Upper lobe of right lung (tissue), 1 donor: ENCODE results near the gene HOXB13. TPM values are rescaled to one million over a fixed set of nuclear protein-coding genes. Genes with fewer than 3 reads are reported as not detected.

Source experiments
- ATAC-seq: fragments of 200-7000 bp; cut with Tn5 transposase; one replicate; pipeline ENCODE4 v1.9.1; 2020; ENCODE audit warnings: mild to moderate bottlenecking, moderate library complexity
- DNase-seq: peaks from one replicate; pipeline ENCODE4 v3.0.0-alpha.2; 2020
- H3K27ac ChIP-seq: fragments of 200-600 bp; one replicate; pipeline ENCODE4 v1.8.0; 2022
- H3K27me3 ChIP-seq: fragments of 200-600 bp; one replicate; pipeline ENCODE4 v1.8.0; 2022; ENCODE audit warnings: mild to moderate bottlenecking
- H3K36me3 ChIP-seq: fragments of 200-600 bp; one replicate; pipeline ENCODE4 v1.8.0; 2022
- H3K4me1 ChIP-seq: fragments of 200-600 bp; one replicate; pipeline ENCODE4 v1.8.0; 2022
- H3K4me3 ChIP-seq: fragments of 200-600 bp; one replicate; pipeline ENCODE4 v1.8.0; 2022; ENCODE audit warnings: mild to moderate bottlenecking
- H3K9me3 ChIP-seq: fragments of 200-600 bp; one replicate; pipeline ENCODE4 v1.8.0; 2022
- CTCF ChIP-seq: fragments of 200-600 bp; IDR thresholded peaks from one replicate; pipeline ENCODE4 v1.8.0; 2022; ENCODE audit warnings: antibody characterized with exemption
- intact Hi-C: fragments of 100-400 bp; cut with DNase I; formaldehyde crosslinking; loops from one replicate; pipeline ENCODE4 v1.11.0; 2022
- total RNA-seq: library from RNA; stranded (reverse); fragmentation: NEBNext Ultra II Directional; extraction: Animal tissue kit (Norgen Biotek cat#: 25700); gene quantifications from one replicate; pipeline ENCODE4 v1.2.1, GENCODE V29; 2021
- donor health status: DM: no; HTN: yes; CAD: no; lungs with severe emphysema.

Gene HOXB13
- total RNA-seq, 1 donor from 2014 or later, result not detected

- DNase-seq (no peak), ATAC-seq (no peak)
- H3K9me3 ChIP-seq, result no peaks in the 10 kb centered on the region
- intact Hi-C loops, result no loop called here
- no peak for TF ChIP-seq CTCF
- H3K4me1 ChIP-seq, result no peaks in the 10 kb centered on the region
- no peak overlapping the region for H3K4me3 ChIP-seq
- H3K27me3 ChIP-seq, result peaks cover 98% of the 10 kb centered on the region
- H3K27ac ChIP-seq, result no peak overlapping the region
- no peaks in the 10 kb centered on the region for H3K36me3 ChIP-seq
Measured at GRCh38 chr17:48747445-48748363, 19.2 kb upstream of the HOXB13 start.

DNA sequence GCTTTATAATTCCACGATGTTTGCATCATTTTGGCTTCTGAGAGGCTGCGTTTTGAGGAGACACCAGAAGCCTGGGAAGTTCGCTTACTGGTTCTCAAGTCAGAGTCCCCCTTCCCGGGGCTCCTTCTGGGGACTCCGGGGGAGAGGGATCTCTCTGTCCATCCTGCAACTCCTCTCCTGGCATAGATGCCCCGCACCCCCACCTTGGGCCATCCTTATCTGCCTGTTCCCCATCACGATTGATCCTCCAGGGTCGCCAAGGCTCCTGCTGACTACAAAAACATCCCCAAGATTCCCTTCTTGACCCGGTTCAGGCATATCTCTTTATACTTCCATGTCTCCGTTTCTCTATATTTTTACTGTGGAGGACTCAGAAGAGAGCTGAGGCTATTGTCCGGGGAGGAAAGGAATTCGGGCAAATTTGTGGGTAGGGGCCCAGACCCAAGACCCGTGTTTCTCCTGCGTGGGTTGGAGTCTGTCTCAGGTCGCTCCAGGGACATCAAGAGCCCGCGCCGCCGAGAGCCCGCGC, 18.4 kb upstream of the HOXB13 start:
- intact Hi-C loops, result no loop called here
- peaks cover 98% of the 10 kb centered on the region for H3K27me3 ChIP-seq
- no peak for TF ChIP-seq CTCF
- no peak overlapping the region for H3K4me3 ChIP-seq
- no peaks in the 10 kb centered on the region for H3K36me3 ChIP-seq
- H3K27ac ChIP-seq, result no peak overlapping the region
- H3K9me3 ChIP-seq, result no peaks in the 10 kb centered on the region
- ATAC-seq, result no peak
- DNase-seq, result no peak
- H3K4me1 ChIP-seq, result no peaks in the 10 kb centered on the region

- intact Hi-C loops, result no loop called here
- DNase-seq (no peak), ATAC-seq (no peak)
- Histone ChIP-seq H3K27ac (no peak overlapping the region), H3K27me3 (peaks cover 98% of the 10 kb centered on the region), H3K36me3 (no peaks in the 10 kb centered on the region), H3K4me3 (no peak overlapping the region), H3K9me3 (no peaks in the 10 kb centered on the region), H3K4me1 (no peaks in the 10 kb centered on the region)
- no peak for TF ChIP-seq CTCF
Measured at GRCh38 chr17:48745381-48746275, 17.1 kb upstream of the HOXB13 start.

DNA sequence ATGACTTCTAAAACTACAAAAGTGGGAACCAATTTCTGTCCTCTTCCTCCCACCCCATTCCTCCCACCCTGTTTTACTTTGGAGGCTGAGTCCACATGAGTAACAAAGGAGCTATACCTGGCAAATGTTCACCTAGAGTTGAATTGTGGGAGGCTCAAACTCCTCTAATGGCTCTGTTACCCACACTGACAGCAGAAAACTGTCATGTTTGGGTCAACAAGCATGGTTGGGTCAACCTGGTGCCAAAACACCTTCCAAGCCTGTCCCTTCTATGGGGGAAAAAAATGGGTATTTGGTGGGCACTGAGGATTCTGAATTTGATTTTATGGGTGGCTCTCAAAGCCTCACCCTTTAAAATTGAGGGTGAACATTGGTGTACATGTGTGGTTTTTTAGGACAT, 12.0 kb upstream of the HOXB13 start:
- Histone ChIP-seq H3K27me3 (peaks cover 99% of the 10 kb centered on the region), H3K27ac (no peak overlapping the region), H3K4me1 (no peaks in the 10 kb centered on the region), H3K9me3 (no peaks in the 10 kb centered on the region), H3K4me3 (no peak overlapping the region), H3K36me3 (no peaks in the 10 kb centered on the region)
- intact Hi-C loops, result no loop called here
- no peak for TF ChIP-seq CTCF
- DNase-seq (no peak), ATAC-seq (no peak)

GRCh38 chr17:48738803-48739526, 10.4 kb upstream of the HOXB13 start:
- Histone ChIP-seq H3K4me1 (no peaks in the 10 kb centered on the region), H3K9me3 (no peaks in the 10 kb centered on the region), H3K4me3 (no peak overlapping the region), H3K27ac (no peak overlapping the region), H3K36me3 (no peaks in the 10 kb centered on the region), H3K27me3 (peaks cover 99% of the 10 kb centered on the region)
- no peak for ATAC-seq
- intact Hi-C loops, result no loop called here
- DNase-seq, result peak; percentile 40
- TF ChIP-seq CTCF, result no peak
